Skeletal muscle tissue (tissue), 4 donors: ENCODE results near the gene MYLK3. TPM values are rescaled to one million over a fixed set of nuclear protein-coding genes. Genes with fewer than 3 reads are reported as not detected.

Experiments
- H3K27ac ChIP-seq: one replicate; pipeline ENCODE4 v1.7.0; 2013; ENCODE audit warnings: mild to moderate bottlenecking, low read depth, low read length, inconsistent platforms
- H3K27me3 ChIP-seq, 3 donors: one replicate each; pipeline ENCODE4 v1.7.0; 2013; ENCODE audit warnings: low read length in 3 of 3; ENCODE audit not compliant: control insufficient read depth in 3 of 3, insufficient read depth in 3 of 3
- H3K36me3 ChIP-seq, 3 donors: one replicate each; pipeline ENCODE4 v1.7.0; 2013; ENCODE audit warnings: low read length in 3 of 3; ENCODE audit not compliant: control insufficient read depth in 3 of 3, insufficient read depth in 3 of 3
- H3K4me1 ChIP-seq, 3 donors: one replicate each; pipeline ENCODE4 v1.7.0; 2013; ENCODE audit warnings: low read length in 3 of 3, mild to moderate bottlenecking in 3 of 3; ENCODE audit not compliant: control insufficient read depth in 3 of 3, insufficient read depth in 3 of 3
- H3K4me3 ChIP-seq, 3 donors: one replicate each; pipeline ENCODE4 v1.7.0; 2013; ENCODE audit warnings: low read length in 3 of 3
- H3K9ac ChIP-seq, 3 donors: one replicate each; pipeline ENCODE4 v1.7.0; 2013; ENCODE audit warnings: low read length in 3 of 3, mild to moderate bottlenecking in 3 of 3, moderate library complexity in 2 of 3, low read depth in 1 of 3
- H3K9me3 ChIP-seq, 3 donors: one replicate each; pipeline ENCODE4 v1.7.0; 2013; ENCODE audit warnings: low read length in 3 of 3; ENCODE audit not compliant: control insufficient read depth in 3 of 3
- total RNA-seq: library from RNA; depleted of rRNA; stranded (reverse); fragments of >200 nt; gene quantifications from one replicate; pipeline ENCODE4 v1.2.3, GENCODE V29; 2014
- donor health status: Osteomylitis.

Gene MYLK3
- total RNA-seq, 1 donor from 2014 or later = 13.6 TPM

- Histone ChIP-seq H3K27ac (peak overlapping the region; percentile 54), H3K27me3 (no peaks in the 10 kb centered on the region), H3K9ac (no peak overlapping the region), H3K4me3 (peak overlapping the region in 1 of 3 donors; percentile 41), H3K36me3 (peaks cover 0 to 9% (median 0%) of the 10 kb centered on the region in 3 donors), H3K9me3 (no peaks in the 10 kb centered on the region), H3K4me1 (peaks cover 15 to 62% (median 46%) of the 10 kb centered on the region in 3 donors)
These were observed 33.1 kb downstream of the MYLK3 start for GRCh38 chr16:46714797-46715591.

- no peak overlapping the region for H3K9ac ChIP-seq
- peaks cover 15 to 62% (median 46%) of the 10 kb centered on the region in 3 donors for H3K4me1 ChIP-seq
- peak overlapping the region; percentile 51 for H3K27ac ChIP-seq
- H3K9me3 ChIP-seq = no peaks in the 10 kb centered on the region
- H3K36me3 ChIP-seq = peaks cover 0 to 8% (median 4%) of the 10 kb centered on the region in 3 donors
- H3K4me3 ChIP-seq = no peak overlapping the region
- no peaks in the 10 kb centered on the region for H3K27me3 ChIP-seq
These were observed 34.5 kb downstream of the MYLK3 start for GRCh38 chr16:46713634-46714033.

- Histone ChIP-seq H3K9me3 (no peaks in the 10 kb centered on the region), H3K4me1 (peaks cover 15 to 61% (median 46%) of the 10 kb centered on the region in 3 donors), H3K4me3 (no peak overlapping the region), H3K27ac (peak overlapping the region; percentile 83), H3K9ac (no peak overlapping the region), H3K27me3 (no peaks in the 10 kb centered on the region), H3K36me3 (peaks cover 0 to 10% (median 9%) of the 10 kb centered on the region in 3 donors)
These were observed 35.2 kb downstream of the MYLK3 start for GRCh38 chr16:46712911-46713310.

- H3K36me3 ChIP-seq = peaks cover 0 to 24% (median 6%) of the 10 kb centered on the region in 3 donors
- H3K27ac ChIP-seq = peak overlapping the region; percentile 83
- H3K9me3 ChIP-seq = no peaks in the 10 kb centered on the region
- peak overlapping the region in 1 of 3 donors; percentile 47 for H3K4me3 ChIP-seq
- H3K27me3 ChIP-seq = no peaks in the 10 kb centered on the region
- H3K9ac ChIP-seq = peak overlapping the region in 2 of 3 donors; percentile 51 to 68
- H3K4me1 ChIP-seq = peaks cover 13 to 46% (median 33%) of the 10 kb centered on the region in 3 donors
These were observed 36.8 kb downstream of the MYLK3 start for GRCh38 chr16:46711106-46712058.

GRCh38 chr16:46709469-46710005 is 38.6 kb downstream of the MYLK3 start:
- Histone ChIP-seq H3K27me3 (no peaks in the 10 kb centered on the region), H3K27ac (peak overlapping the region; percentile 30), H3K4me1 (peaks cover 1 to 34% (median 19%) of the 10 kb centered on the region in 3 donors), H3K9ac (no peak overlapping the region), H3K4me3 (no peak overlapping the region), H3K36me3 (peaks cover 0 to 24% (median 8%) of the 10 kb centered on the region in 3 donors), H3K9me3 (no peaks in the 10 kb centered on the region)

- H3K9me3 ChIP-seq = no peaks in the 10 kb centered on the region
- no peaks in the 10 kb centered on the region for H3K27me3 ChIP-seq
- H3K4me3 ChIP-seq = no peak overlapping the region
- H3K36me3 ChIP-seq = peaks cover 0 to 24% (median 6%) of the 10 kb centered on the region in 3 donors
- no peak overlapping the region for H3K27ac ChIP-seq
- peaks cover 0 to 14% (median 5%) of the 10 kb centered on the region in 3 donors for H3K4me1 ChIP-seq
- no peak overlapping the region for H3K9ac ChIP-seq
These were observed 41.5 kb downstream of the MYLK3 start for GRCh38 chr16:46706642-46707041.

GRCh38 chr16:46702030-46702429 is 46.1 kb downstream of the MYLK3 start:
- no peak overlapping the region for H3K4me3 ChIP-seq
- no peaks in the 10 kb centered on the region for H3K27me3 ChIP-seq
- no peak overlapping the region for H3K9ac ChIP-seq
- no peak overlapping the region for H3K27ac ChIP-seq
- no peaks in the 10 kb centered on the region for H3K9me3 ChIP-seq
- H3K4me1 ChIP-seq = no peaks in the 10 kb centered on the region
- peaks cover 0 to 5% (median 2%) of the 10 kb centered on the region in 3 donors for H3K36me3 ChIP-seq

- no peaks in the 10 kb centered on the region for H3K27me3 ChIP-seq
- H3K27ac ChIP-seq = no peak overlapping the region
- no peaks in the 10 kb centered on the region for H3K9me3 ChIP-seq
- no peaks in the 10 kb centered on the region for H3K4me1 ChIP-seq
- H3K4me3 ChIP-seq = no peak overlapping the region
- no peak overlapping the region for H3K9ac ChIP-seq
- H3K36me3 ChIP-seq = peaks cover 0 to 2% (median 2%) of the 10 kb centered on the region in 3 donors
These were observed 46.5 kb downstream of the MYLK3 start for GRCh38 chr16:46701615-46702014.

- no peaks in the 10 kb centered on the region for H3K4me1 ChIP-seq
These were observed 48.1 kb downstream of the MYLK3 start for GRCh38 chr16:46700048-46700447.

More at GRCh38 chr16:46700048-46700447, 48.1 kb downstream of the MYLK3 start:
- Histone ChIP-seq H3K27ac (no peak overlapping the region), H3K27me3 (no peaks in the 10 kb centered on the region), H3K9ac (no peak overlapping the region), H3K36me3 (no peaks in the 10 kb centered on the region), H3K4me3 (no peak overlapping the region), H3K9me3 (no peaks in the 10 kb centered on the region)
